Endometrium (tissue), 2 donors: ENCODE results near the gene PGAM1.
"Not testable (repeated sequence)": the region's sequence is repeated elsewhere in the genome, so short reads cannot be mapped to it uniquely, and the experiment has no call there.

Source experiments
- FAIRE-seq: peaks from 2 replicates; lab custom pipeline; 2012; peaks lifted over from hg19 to GRCh38; lab: Jason Lieb, UNC
- donor health status: control.
- donor health status: control.

The PGAM1 gene

DNA sequence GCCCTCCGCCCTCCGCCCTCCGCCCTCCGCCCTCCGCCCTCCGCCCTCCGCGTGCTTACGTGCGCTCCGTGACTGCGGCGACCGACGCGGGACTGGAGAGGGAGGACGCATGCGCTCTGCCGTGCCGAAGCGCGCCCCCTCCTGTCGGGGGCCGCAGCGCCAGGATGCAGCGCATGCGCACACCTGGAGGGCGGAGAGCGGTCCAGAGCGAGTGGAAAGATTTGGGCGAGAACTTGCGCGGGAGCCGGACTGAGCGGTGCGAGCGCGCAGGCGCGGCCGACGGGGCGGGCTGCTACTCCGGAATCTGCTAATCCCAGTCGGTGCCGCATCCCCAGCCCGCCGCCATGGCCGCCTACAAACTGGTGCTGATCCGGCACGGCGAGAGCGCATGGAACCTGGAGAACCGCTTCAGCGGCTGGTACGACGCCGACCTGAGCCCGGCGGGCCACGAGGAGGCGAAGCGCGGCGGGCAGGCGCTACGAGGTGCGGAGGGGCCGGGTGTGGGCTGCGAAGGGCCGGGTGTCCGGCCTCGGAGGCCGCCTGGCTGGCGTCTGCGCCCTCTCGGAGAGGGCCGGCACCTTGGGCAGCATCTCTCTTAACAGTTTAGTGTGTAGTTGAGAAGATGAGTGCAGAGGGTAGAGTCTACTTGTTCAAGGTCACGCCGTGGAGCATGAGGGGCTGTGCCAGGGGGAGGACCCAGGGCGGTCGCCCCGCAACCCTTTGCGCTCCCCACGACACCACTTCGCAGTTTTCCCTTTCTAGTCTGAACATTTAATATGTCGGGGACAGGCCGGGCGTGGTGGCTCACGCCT is at the start of gene PGAM1:
Gene PGAM1, plus strand, starts transcription at position 228 of the 812 bp plus-strand sequence. Its CDS starts 117 bp downstream, at position 345.
- FAIRE-seq, result no peak

DNA sequence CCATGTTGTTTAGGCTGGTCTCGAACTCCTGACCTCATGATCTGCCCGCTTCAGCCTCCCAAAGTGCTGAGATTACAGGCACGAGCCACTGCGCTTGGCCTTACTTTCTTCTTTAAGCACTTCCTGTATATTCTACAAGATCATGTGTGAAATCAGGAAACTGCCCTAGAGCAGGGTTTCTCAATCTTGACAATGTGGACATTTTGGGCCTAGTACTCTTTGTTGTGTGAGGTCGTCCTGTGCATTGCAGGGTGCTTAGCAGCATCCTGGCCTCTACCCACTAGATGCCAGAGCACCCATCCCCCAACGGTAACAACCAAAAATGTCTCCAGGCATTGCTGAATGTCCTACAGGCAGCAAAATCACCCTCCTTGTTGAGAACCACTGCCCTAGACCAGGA is 49.6 kb upstream of the PGAM1 start:
- no peak for FAIRE-seq

DNA sequence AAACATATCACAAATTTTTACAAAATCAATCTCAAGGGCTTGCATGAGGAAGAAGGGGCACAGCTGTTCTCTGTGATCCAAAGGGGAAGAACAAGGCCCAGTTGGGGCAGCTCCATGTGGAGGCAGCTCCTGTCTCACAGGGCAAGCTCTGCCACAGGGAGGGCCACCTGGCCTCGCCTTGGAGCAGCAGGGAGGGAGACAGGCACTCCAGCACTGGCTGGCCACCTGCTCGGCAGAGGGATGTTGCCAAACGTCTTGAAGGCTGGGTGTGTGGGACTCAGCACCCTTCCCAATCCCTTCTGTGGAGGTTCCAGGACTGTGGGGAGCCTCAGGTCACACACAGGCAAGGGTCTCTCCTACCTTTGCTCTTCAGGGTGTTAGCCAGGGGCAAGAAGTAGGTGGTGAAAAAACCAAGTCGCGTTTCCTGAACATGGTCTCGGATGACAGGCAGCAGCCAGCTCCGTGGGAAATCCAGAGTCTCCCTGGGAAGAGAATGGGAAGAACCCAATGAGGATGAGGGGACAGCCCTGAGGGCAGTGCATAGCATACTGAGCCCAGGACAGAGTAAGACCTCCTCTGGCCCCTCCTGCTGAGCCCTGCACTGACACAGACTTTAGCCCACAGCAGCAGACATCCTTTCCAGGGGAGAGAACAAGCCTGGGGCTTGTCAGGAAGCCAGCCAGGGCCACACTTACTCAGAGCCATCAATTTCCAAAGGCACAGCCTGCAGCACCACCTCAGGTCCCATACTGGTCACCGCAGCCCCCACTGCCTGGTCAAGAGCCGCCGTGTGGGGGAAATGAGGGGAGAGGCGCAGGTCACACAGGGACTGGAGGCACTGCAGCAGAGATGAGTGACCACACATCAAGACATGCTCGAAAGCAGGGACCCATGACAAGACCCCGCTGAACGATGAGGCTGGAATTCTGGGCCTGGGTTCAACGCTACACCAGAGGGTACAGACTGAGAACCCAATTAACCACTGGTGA is 46.8 kb upstream of the PGAM1 start:
- FAIRE-seq, result no peak

DNA sequence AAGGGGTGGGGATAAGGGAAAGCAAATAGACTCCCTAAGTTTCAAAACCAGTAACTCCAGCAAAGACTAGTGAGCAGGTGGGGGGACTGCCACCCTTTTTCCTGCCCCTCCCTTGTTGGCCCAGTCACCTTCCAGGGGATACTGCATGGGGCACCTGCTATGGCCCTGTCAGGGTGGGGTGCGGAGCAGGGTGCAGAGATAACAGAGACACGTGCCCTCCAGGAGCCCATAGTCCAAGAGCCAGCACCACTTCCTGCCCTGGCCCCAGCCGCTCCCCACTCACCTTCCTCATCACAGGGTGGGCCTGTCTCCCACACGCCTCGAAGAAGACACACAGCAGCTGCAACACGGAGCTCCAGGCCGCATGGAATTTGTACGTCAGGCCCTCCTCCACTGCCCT is 45.5 kb upstream of the PGAM1 start:
- FAIRE-seq, result no peak

DNA sequence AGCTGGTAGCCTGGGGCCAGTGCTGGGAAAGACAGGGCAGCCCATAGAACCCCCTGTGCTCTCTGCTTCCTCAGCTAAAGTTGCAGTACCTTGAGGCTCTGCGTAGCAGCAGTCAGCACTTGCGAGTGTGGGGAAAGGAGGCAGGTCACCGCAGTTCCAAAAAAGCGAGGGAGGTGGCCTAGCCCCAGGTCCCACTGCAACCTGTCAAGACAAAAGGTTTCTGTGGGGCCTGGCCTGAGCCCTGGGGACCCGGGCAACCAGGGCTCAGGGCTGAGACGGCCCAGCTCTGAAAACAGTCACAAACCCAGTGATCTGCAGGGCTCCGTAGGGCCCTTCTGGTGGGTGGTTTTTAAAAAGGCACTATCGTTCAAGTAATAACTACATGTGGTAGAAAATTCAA is 44.4 kb upstream of the PGAM1 start:
- FAIRE-seq, result no peak

DNA sequence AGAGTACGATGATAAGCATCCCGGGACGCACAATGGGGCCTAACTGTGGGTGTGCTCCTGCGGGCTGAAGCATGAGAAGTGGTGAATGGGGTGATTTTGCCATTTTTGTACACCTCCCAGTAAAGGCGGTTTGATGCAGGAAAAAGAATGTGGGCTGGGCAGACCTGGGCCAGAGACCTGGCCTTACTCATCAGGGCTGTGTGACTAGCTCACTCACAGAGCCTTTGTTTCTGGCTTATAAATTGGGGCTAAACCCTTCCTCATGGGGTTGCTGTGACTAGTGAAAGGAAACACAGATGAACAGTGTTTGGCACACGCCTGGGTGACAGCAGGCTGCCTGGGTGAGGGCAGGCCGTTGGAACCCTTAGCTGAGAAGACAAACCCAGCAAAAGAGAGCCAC is 42.8 kb upstream of the PGAM1 start:
- no peak for FAIRE-seq

DNA sequence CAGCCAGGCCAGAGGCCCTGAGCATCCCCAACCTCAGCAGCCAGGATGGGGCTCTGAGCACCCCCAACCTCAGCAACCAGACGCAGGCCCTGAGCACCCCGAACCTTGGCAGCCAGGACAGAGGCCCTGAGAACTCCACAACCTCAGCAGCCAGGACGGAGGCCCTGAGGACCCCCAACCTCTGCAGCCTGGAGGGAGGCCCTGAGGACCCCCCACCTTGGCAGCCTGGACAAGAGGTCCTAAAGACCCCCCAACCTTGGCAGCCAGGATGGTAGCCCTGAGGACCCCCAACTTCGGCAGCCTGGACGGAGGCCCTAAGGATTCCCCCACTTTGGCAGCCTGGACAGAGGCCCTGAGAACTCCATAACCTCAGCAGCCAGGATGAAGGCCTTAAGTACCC is 41.8 kb upstream of the PGAM1 start:
- no peak for FAIRE-seq

DNA sequence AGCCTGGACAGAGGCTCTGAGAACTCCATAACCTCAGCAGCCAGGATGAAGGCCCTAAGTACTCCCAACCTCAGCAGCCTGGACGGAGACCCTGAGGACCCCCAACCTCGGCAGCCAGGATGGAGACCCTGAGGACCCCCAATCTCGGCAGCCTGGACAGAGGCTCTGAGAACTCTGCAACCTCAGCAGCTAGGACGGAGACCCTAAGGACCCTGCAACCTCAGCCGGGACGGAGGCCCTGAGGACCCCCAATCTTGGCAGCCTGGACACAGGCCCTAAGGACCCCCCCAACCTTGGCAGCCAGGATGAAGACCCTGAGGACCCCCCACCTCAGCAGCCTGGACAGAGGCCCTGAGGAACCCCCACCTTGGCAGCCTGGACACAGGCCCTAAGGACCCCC is 41.4 kb upstream of the PGAM1 start:
- FAIRE-seq, result no peak

DNA sequence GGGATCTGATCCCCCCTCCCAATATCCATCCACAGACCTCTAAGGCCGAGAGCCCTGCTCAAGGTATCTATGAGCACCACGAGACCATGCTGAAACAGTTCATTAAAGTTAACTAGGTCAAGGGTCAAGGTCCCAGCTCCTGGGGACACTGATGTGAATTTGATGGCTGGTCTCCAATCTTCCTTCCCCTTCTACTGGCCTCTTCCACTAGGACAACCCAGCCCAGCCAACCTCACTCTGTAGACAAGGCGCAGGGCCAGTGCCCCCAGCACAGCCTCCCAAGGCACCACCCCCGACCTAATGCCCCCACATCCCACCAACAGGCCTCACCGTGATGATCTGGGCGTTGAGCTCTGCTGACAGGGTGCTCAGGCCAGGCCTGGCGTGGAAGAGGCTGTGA is 40.4 kb upstream of the PGAM1 start:
- no peak for FAIRE-seq

DNA sequence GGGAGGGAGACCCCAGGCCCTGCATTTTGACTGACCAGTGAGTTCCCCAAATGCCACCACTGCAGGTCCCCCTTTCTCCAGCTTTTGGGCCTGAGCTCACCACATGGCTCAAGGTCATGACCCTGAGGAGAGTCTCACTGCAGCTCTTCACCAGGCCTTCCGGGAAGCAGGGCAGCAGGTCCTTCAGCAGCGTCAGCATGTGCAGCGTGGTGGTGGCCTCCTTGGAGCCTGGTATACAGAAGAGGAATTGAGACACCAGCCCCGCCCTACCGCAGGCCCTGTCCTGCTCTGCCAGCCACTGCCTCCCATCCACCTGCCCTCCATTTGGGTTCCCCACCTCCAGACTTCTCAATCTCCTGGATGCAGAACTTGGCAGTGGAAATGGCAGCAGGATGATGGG is 37.8 kb upstream of the PGAM1 start:
- no peak for FAIRE-seq

DNA sequence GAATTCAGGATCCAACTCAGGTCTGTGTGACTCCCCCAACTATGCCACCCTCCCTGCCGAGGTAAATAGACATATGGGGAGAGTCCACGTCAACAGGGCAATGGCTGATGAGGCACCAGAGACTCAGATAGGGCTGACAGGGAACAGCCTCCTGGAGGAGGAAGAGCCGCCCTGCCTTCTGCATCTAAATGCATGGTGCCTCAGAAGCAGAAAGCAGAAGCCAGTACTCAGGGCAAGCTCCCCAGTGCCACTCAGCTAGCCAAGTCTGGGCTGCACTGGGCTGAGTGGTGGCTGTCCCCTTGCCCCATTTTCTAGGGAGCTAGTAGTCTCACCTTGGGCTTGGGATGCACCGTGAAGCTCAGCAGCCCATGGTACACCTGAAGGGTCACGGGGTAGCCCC is 35.9 kb upstream of the PGAM1 start:
- FAIRE-seq, result no peak

DNA sequence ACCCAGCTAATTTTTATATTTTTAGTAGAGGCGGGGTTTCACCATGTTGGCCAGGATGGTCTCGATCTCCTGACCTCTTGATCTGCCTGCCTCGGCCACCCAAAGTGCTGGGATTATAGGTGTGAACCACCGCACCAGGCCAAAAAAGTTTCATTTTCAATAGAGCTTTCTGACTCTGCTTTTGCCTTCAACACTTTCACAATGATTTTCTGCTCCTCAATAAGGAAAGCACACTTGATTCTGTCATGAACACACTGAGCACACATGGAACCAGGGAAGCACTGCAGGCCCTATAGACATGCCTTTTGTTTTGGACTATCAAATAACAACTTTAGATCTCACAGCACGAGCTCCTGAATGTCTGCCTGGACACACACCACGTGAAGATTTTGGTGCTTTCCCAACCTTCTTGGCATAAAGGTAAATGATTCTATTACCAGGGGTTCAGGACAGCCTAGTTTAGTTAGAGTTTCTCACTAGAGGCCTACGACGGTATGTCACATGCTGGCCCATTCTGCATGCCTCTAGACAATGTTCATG is 32.9 kb upstream of the PGAM1 start:
- no peak for FAIRE-seq

DNA sequence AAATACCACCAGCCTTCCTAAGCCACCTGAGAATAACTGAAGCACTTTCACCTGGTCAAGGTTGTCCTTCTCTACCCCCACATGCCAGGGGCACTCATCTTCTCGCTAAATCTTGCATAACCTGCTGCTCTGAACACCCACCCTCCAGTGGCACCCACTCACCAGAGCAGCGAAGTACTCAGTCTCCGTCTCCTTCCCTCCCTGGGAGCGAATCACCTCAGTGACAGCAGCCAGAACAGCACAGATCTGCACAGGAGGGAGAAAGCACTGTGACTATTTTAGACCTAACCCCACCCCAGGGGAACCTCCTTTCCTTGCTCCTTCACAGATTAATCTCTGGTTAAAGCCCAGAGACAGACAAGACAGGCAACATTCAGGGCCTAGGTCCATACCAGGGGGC is 29.9 kb upstream of the PGAM1 start:
- FAIRE-seq, result no peak

DNA sequence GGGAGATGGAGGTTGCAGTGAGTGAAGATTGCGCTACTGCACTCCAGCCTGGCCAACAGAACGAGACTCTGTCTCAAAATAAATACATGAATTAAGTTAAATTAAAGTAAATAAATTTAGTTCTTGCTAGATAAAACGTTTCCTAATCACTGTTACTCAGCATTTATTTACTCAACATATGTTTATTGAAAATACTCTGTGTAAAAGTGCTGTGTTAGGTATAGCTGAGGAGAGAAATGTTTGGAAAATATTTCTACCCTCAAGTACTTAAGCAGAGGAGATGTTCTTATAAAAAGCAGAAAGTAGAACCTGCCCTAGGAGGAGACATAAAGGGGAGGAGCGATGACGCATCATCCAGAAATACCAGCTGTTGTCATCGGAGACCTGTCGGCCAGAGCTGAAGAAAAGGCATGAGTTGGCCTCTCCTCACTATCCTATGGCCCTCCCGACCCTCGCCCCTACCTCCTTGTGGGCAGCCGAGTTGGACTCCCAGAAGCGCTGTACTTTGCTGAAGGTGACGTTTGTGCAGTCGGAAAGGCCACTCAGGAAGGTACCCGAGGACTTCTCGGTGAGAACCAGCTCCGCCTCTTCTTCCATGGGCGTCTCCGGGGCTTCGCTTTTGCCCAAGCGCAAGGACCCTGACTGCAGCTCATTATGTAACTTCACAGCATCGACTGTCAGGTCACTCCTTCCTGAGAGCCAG is 26.0 kb upstream of the PGAM1 start:
- FAIRE-seq, result no peak

DNA sequence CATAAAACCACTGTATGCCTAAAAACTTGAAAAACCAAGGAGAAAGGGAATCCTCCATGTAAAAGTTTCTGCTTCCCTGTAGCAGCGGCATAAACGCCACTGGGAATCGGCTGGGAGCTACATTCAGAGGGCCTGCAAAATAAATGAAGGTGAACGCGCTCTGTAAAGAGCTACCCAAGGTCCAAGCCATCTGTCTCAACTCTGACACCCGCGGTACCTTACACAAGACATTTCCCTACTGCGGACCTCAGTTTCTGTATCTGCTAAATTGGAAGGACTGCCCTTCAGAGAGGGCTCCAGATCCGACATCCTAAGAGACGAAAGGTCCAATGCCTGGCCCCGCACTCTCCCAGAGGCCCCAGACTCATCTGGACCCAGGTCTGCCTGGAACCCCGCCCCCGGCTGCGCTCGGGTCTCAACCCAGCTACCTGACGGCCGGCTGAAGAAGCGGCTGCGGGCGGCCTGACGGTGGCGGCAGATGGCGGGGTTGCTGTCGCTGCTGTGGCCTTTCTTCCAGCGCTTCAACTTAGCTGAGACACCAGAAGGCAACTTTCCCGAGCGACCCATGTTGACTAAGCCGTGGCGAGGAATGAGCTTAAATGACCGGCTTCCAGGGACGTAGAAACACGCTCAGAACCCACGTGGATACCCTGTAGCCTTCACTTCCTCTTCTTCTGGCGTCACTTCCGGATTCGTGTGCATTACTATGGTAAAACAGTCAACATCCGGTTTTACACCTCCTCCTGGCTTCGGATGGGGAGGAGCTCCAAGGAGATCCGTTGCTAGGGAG is 25.1 kb upstream of the PGAM1 start, which contains the start of gene RRP12:
Gene RRP12, minus strand, starts transcription at position 676 of the 790 bp plus-strand sequence. Its CDS starts 109 bp downstream, at position 567.
- peak; percentile 96 for FAIRE-seq

DNA sequence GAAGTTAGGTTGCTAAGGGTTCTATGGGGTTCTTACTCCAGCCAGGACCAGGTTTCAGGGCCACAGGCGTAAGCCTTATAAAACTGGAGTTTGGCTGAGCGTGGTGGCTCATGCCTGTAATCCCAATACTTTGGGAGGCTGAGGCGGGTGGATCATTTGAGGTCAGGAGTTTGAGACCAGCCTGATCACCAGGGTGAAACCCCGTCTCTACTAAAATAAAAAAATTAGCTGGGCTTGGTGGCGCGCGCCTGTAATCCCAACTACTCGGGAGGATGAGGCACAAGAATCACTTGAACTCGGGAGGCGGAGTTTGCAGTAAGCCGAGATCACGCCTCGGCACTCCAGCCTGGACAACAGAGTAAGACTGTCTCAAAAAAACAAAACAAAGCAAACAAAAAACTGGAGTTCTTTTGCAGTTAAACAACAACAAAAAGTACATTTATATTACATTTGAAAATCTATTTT is 24.5 kb upstream of the PGAM1 start:
- no peak for FAIRE-seq

DNA sequence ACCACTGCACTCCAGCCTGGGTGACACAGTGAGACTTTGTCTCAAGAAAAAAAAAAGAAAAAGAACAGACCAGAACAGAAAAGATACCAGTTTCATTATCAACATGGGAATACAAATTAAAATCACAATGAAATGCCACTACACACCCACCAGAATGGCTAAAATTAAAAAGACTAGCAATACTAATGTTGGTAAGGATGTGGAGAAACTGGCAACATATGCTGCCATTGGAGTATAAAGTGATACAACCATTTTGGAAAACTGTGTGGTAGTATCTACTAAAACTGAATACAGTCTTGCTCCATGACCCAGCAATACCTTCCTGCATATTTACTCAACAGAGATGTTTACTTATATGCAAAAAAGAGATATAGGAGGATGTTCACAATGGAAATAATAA is 21.9 kb upstream of the PGAM1 start:
- FAIRE-seq, result no peak

DNA sequence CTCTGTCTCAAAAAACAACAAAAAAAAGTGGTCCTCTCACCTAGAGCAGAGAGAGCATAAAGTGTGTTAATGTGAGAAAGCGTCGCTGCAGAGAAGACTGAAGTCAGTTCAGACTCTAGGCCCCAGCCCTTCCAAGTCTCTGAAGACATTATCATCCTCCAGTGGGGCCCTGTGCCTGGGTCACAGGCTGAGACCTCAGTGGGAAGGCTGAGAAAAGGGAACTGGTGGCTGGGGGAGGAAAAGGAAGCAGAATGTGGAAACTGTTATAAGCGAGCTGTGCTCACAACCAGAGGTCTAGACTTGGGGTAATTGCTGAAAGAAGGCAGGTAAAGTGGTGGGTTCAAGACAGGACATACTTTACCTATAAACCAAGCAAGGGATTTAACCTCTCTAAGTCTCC is 19.9 kb upstream of the PGAM1 start:
- no peak for FAIRE-seq

DNA sequence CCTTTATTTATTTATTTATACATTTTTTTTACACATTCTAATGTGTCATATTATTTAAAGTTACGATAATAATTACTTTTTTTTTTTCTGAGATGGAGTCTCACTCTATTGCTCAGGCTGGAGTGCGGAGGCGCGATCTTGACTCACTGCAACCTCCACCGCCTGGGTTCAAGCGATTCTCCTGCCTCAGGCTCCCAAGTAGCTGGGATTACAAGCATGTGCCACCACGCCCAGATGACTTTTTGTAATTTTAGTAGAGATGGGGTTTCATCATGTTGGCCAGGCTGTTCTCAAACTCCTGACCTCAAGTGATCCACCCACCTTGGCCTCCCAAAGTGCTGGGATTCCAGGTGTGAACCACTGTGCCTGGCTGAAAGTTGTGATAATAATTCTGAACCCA is 19.5 kb upstream of the PGAM1 start:
- not testable (repeated sequence) for FAIRE-seq

DNA sequence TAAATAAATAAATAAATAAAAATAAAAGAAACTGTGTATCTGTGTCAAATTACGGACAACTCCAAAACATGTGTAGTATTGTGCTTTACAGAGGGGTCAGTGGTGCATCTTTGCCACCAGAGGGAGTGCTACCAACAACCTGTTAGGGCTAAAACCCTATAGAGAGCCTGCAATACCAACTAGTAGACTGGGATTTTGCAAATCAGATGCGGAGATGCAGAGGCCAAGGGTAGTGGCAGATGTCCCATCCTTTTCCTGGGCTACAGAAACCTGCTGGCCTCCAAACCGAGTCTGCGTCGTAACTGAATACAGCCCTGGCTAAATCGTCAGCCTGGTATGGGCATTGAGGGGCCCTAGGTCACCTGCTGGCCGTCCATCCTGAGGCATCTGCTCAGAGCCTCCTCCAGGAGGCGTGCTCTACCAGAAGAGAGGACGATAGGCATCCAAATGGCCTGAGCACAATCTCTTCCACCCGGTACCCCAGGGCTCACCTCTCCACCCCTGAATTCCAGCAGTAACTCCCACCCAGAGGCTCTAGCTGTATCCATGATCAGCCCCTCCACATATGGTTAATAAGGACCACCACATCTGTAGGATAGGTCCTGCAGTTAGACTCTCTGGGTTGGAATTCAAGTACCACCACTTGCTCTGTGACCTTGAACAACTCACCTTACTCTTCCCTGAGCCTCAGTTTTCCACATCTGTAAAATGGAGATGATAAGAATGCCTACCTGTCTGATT is 18.6 kb upstream of the PGAM1 start:
- FAIRE-seq, result no peak

DNA sequence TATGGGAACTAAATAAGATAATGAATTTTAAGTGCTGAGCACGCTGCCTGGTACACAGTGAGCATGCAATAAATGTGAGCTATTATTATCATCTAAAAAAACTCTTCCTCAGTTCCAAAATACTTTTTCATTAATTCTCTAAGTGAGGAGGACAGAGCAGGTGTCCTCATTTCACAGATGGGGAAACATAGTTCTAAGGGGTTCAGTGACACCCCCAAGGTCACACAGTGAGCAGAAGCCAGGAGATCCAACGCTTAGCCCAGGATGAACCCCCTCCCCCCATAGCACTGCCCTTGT is 18.1 kb upstream of the PGAM1 start:
- FAIRE-seq, result no peak
